B cell (primary cell): ENCODE measurements around the gene SPECC1. TPM values are rescaled to one million over a fixed set of nuclear protein-coding genes. Genes with fewer than 3 reads are reported as not detected.

Experiments
- ATAC-seq: fragments of 200-7000 bp; cut with Tn5 transposase; one replicate; pipeline ENCODE4 v1.10.0; 2021; ENCODE audit warnings: low read depth, mild to moderate bottlenecking, moderate number of reproducible peaks, moderate library complexity
- CTCF ChIA-PET: fragments of 350-600 bp; sonication (Branson Sonifier 250); formaldehyde crosslinking; loops from one replicate; lab custom pipeline; 2021; ENCODE audit warnings: antibody characterized with exemption, inconsistent platforms; lab: Charles Lee
- POLR2A ChIA-PET: fragments of 350-600 bp; sonication (Branson Sonifier 250); formaldehyde crosslinking; loops from one replicate; lab custom pipeline; 2021; ENCODE audit warnings: antibody characterized with exemption; lab: Charles Lee
- DNase-seq: peaks from one replicate; pipeline ENCODE4 v3.0.0; 2013
- H2AFZ ChIP-seq: 2 replicates; pipeline ENCODE4 v1.6.1; 2012; ENCODE audit warnings: mild to moderate bottlenecking, low read depth, low read length; ENCODE audit not compliant: insufficient read depth, poor library complexity, severe bottlenecking
- H3K27ac ChIP-seq, 2 donors: 1 replicate in 1 of 2; 2 replicates in 1 of 2; pipeline ENCODE4 v1.5.1; 2012 to 2013; ENCODE audit warnings: low read length in 2 of 2, mild to moderate bottlenecking in 2 of 2, moderate library complexity in 1 of 2
- H3K27me3 ChIP-seq, 4 experiments: fragments of 200-600 bp in 1 of 4; sonication (generic) in 1 of 4; replicated peaks in 1 of 4; 1 replicate in 2 of 4; 2 replicates in 2 of 4; pipeline versions ENCODE4 v1.6.1 to v1.7.0; 2013 to 2016; ENCODE audit warnings: low read length in 3 of 4, mild to moderate bottlenecking in 2 of 4, mixed read lengths in 1 of 4, moderate library complexity in 1 of 4; ENCODE audit not compliant: insufficient read depth in 4 of 4, control insufficient read depth in 3 of 4; ENCODE audit errors: control extremely low read depth in 1 of 4
- H3K36me3 ChIP-seq, 2 experiments: replicated peaks in 1 of 2; 1 replicate in 1 of 2; 2 replicates in 1 of 2; pipeline versions ENCODE4 v1.6.1 to v1.7.1; 2013; ENCODE audit warnings: low read length in 1 of 2; ENCODE audit not compliant: insufficient read depth in 2 of 2, control insufficient read depth in 1 of 2; ENCODE audit errors: control extremely low read depth in 1 of 2, extremely low read depth in 1 of 2
- H3K4me1 ChIP-seq, 2 donors: fragments of 200-600 bp in 1 of 2; sonication (generic) in 1 of 2; 1 replicate in 1 of 2; 2 replicates in 1 of 2; pipeline versions ENCODE4 v1.5.1 to v1.6.1; 2013 to 2017; ENCODE audit warnings: low read length in 2 of 2; ENCODE audit not compliant: control insufficient read depth in 2 of 2, insufficient read depth in 2 of 2
- H3K4me2 ChIP-seq: replicated peaks from 2 replicates; pipeline ENCODE3; 2012; ENCODE audit warnings: mild to moderate bottlenecking, low read depth, low read length; ENCODE audit not compliant: poor library complexity, severe bottlenecking
- H3K4me3 ChIP-seq, 5 experiments: fragments of 200-600 bp in 1 of 5; sonication (generic) in 1 of 5; 1 replicate in 3 of 5; 2 replicates in 2 of 5; pipeline versions ENCODE4 v1.5.1 to v1.7.0; 2011 to 2016; ENCODE audit warnings: low read length in 4 of 5, mild to moderate bottlenecking in 4 of 5, low read depth in 2 of 5, control low read depth in 1 of 5, moderate library complexity in 1 of 5; ENCODE audit not compliant: insufficient read depth in 1 of 5; ENCODE audit errors: control extremely low read depth in 1 of 5, extremely low read depth in 1 of 5
- H3K79me2 ChIP-seq: fragments of 200-600 bp; sonication (generic); one replicate; pipeline ENCODE4 v1.6.0; 2016; ENCODE audit warnings: low read length; ENCODE audit not compliant: control insufficient read depth, insufficient read depth
- H3K9ac ChIP-seq: fragments of 200-600 bp; sonication (generic); 2 replicates; pipeline ENCODE4 v1.6.1; 2017; ENCODE audit warnings: mild to moderate bottlenecking, low read length, moderate library complexity
- H3K9me3 ChIP-seq, 3 donors: one replicate each; pipeline versions ENCODE4 v1.6.1 to v1.7.1; 2013; ENCODE audit warnings: low read length in 2 of 3; ENCODE audit not compliant: control insufficient read depth in 2 of 3, insufficient read depth in 1 of 3; ENCODE audit errors: control extremely low read depth in 1 of 3
- H4K20me1 ChIP-seq: 2 replicates; pipeline ENCODE4 v1.6.0; 2012; ENCODE audit warnings: mild to moderate bottlenecking, low read length; ENCODE audit not compliant: insufficient read depth, control insufficient read depth, poor library complexity, severe bottlenecking
- H3K27ac Mint-ChIP-seq: one replicate; pipeline ENCODE4 v1.8.0; 2021; ENCODE audit warnings: mixed read lengths
- H3K27me3 Mint-ChIP-seq: one replicate; pipeline ENCODE4 v1.8.0; 2021; ENCODE audit warnings: mixed read lengths
- H3K4me1 Mint-ChIP-seq: one replicate; pipeline ENCODE4 v1.8.0; 2021; ENCODE audit warnings: mixed read lengths
- H3K4me3 Mint-ChIP-seq: one replicate; pipeline ENCODE4 v1.8.0; 2021; ENCODE audit warnings: mixed read lengths
- H3K9me3 Mint-ChIP-seq: one replicate; pipeline ENCODE4 v1.8.0; 2022; ENCODE audit warnings: mixed read lengths; ENCODE audit not compliant: insufficient read depth
- CTCF ChIP-seq: fragments of 200-600 bp; IDR thresholded peaks from one replicate; pipeline ENCODE4 v1.8.0; 2022; ENCODE audit warnings: antibody characterized with exemption, mild to moderate bottlenecking
- EZH2 ChIP-seq: IDR thresholded peaks from 2 replicates; pipeline ENCODE4 v1.6.1; 2012; ENCODE audit warnings: borderline replicate concordance, low read depth, mild to moderate bottlenecking, moderate library complexity, low read length; ENCODE audit not compliant: insufficient read depth, poor library complexity, severe bottlenecking
- WGBS: methylation state at CpG from one replicate; pipeline ENCODE4 v1.1.5; 2013; ENCODE audit warnings: missing lambda C conversion rate; ENCODE audit not compliant: insufficient coverage; 5-methylcytosine and 5-hydroxymethylcytosine counted together
- intact Hi-C: fragments of 100-400 bp; cut with micrococcal nuclease; formaldehyde crosslinking; loops from one replicate; pipeline ENCODE4 v1.10.0; 2022
- polyA plus RNA-seq: library from polyadenylated mRNA; depleted of rRNA; stranded (reverse); fragments of >200 nt; gene quantifications from 2 replicates; pipeline ENCODE4 v1.2.3, GENCODE V29; 2012
- total RNA-seq, 2 donors: library from RNA; stranded (reverse); fragments of 120-200 nt in 1 of 2; gene quantifications; 1 replicate in 1 of 2; 2 replicates in 1 of 2; pipeline versions ENCODE4 v1.2.3 to v1.2.4, GENCODE V29; 2013 to 2022

The SPECC1 gene
- total and polyA plus RNA-seq, 2 donors (not counting 1 experiment from before 2014, with no cell fraction given) = 4.6 to 7.4 TPM

- CTCF ChIA-PET = no interaction called here
- ATAC-seq (no peak), DNase-seq (no peak)
- Histone ChIP-seq H2AFZ (no peak overlapping the region), H3K36me3 (no peaks in the 10 kb centered on the region), H3K9me3 (no peaks in the 10 kb centered on the region), H3K27ac (no peak overlapping the region), H3K9ac (no peak overlapping the region), H3K79me2 (no peaks in the 10 kb centered on the region), H3K4me1 (no peaks in the 10 kb centered on the region), H3K4me3 (no peak overlapping the region), H3K4me2 (no peak overlapping the region), H4K20me1 (no peaks in the 10 kb centered on the region), H3K27me3 (no peaks in the 10 kb centered on the region)
- no peak for TF ChIP-seq EZH2
- TF ChIP-seq CTCF = no peak
- no peaks in the 10 kb centered on the region for H3K9me3 Mint-ChIP-seq
- H3K4me1 Mint-ChIP-seq = no peaks in the 10 kb centered on the region
- no peak overlapping the region for H3K27ac Mint-ChIP-seq
- H3K4me3 Mint-ChIP-seq = no peak overlapping the region
- WGBS = 93% methylated on average over 9 of the region's 10 CpGs
- intact Hi-C loops = no loop called here
- POLR2A ChIA-PET = no interaction called here
- no peaks in the 10 kb centered on the region for H3K27me3 Mint-ChIP-seq
Measured at GRCh38 chr17:20280851-20281250, 271.7 kb downstream of the SPECC1 start.

- TF ChIP-seq CTCF (no peak), EZH2 (no peak)
- H3K27me3 ChIP-seq = no peaks in the 10 kb centered on the region
- no peaks in the 10 kb centered on the region for H3K27me3 Mint-ChIP-seq
- no peak for ATAC-seq
- no peak overlapping the region for H3K27ac ChIP-seq
- POLR2A ChIA-PET = no interaction called here
- H2AFZ ChIP-seq = no peak overlapping the region
- no peaks in the 10 kb centered on the region for H3K79me2 ChIP-seq
- WGBS = 94% methylated on average over 11 of the region's 11 CpGs
- intact Hi-C loops = no loop called here
- no peak for DNase-seq
- H3K9me3 Mint-ChIP-seq = no peaks in the 10 kb centered on the region
- no peaks in the 10 kb centered on the region for H3K9me3 ChIP-seq
- no peaks in the 10 kb centered on the region for H3K4me1 ChIP-seq
- no peaks in the 10 kb centered on the region for H4K20me1 ChIP-seq
- no peak overlapping the region for H3K27ac Mint-ChIP-seq
- H3K36me3 ChIP-seq = no peaks in the 10 kb centered on the region
- no peak overlapping the region for H3K4me3 Mint-ChIP-seq
- H3K4me2 ChIP-seq = no peak overlapping the region
- CTCF ChIA-PET = no interaction called here
- H3K4me1 Mint-ChIP-seq = no peaks in the 10 kb centered on the region
- H3K4me3 ChIP-seq = no peak overlapping the region
- no peak overlapping the region for H3K9ac ChIP-seq
Measured at GRCh38 chr17:20281860-20282259, 272.7 kb downstream of the SPECC1 start.
